ENCODE measurements around the gene SLC25A21. TPM values are rescaled to one million over a fixed set of nuclear protein-coding genes. Genes with fewer than 3 reads are reported as not detected.

The SLC25A21 gene
- total and polyA plus RNA-seq, 2 of the 13 experiments (the other 11 are each of a cell fraction or from before 2014, with no cell fraction given), result 1.9 to 2.9 TPM

DNA sequence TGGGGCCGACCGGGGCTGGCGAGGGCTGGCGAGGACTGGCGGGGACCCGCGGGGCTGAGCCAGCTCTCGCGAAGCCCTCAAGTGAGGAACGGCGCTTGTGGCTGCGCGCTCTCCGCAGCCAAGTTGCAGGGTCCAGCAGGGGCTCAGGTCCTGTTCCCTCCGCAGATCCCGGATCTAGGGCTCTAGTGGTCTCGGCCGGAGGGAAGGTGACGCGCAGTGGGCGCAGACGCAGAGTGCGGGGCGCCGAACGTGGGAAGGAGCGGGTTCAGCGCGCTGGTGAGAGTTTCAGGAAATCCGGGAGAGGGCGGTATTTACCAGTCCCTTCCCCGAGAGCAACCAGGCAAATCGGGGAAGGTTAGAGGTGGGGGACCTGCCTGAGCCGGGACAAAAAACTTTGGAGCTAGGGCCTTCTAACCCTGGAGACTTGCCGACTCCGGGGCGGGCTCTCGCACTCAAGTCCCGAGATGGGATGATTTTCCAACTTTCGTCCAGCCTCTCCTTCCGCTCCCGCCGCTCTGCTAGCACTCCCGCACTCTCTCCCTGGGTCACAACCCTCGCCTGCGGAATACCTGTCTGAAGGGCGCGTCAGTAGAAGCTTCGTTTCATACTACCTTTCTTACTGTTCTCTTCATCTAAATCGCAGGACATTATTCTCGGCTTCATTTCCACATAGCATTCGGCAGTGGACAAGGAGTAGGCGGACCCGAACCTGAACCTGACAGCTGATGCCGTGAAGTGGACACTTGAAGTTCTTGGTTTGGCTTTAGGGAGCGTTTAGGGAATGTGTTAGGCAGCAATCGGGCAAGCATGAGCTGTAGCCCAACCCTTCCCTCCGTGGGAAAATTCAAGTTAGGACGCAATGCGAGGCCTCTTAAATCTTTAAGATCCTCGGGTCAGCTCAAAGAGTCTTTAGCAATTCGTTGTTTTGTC lies 524.3 kb downstream of the SLC25A21 start (continued):
- TF ChIP-seq JUND (CRISPR knock-in tag; IDR thresholded peaks at IDR 0.05) (no peak), ZBTB3 (CRISPR knock-in tag; IDR thresholded peaks at IDR 0.05; ENCODE audit: borderline replicate concordance, low read depth) (no peak), KDM4B (CRISPR knock-in tag; IDR thresholded peaks at IDR 0.05) (no peak), KDM3A (CRISPR knock-in tag; IDR thresholded peaks at IDR 0.05; ENCODE audit: low read depth) (peak; percentile 86), ZNF44 (CRISPR knock-in tag; IDR thresholded peaks at IDR 0.05) (no peak), SCMH1 (CRISPR knock-in tag; IDR thresholded peaks at IDR 0.05; ENCODE audit: borderline replicate concordance) (no peak), SMARCE1 (IDR thresholded peaks at IDR 0.05; ENCODE audit: borderline replicate concordance) (no peak), ZSCAN25 (CRISPR knock-in tag; IDR thresholded peaks at IDR 0.05) (no peak), ZNF253 (CRISPR knock-in tag; IDR thresholded peaks at IDR 0.05; ENCODE audit: borderline replicate concordance) (no peak), ZMAT3 (CRISPR knock-in tag; conservative IDR thresholded peaks at IDR 0.05) (peak; percentile 59; the same call in 1 of the 2 replicates), RCOR2 (CRISPR knock-in tag; IDR thresholded peaks at IDR 0.05) (no peak), PRMT3 (CRISPR knock-in tag; IDR thresholded peaks at IDR 0.05; ENCODE audit: borderline replicate concordance, low read depth) (no peak), ZNF562 (CRISPR knock-in tag; IDR thresholded peaks at IDR 0.05; ENCODE audit: borderline replicate concordance) (no peak), NFE2L1 (CRISPR knock-in tag; IDR thresholded peaks at IDR 0.05; ENCODE audit: borderline replicate concordance) (no peak), KDM5B (CRISPR knock-in tag; IDR thresholded peaks at IDR 0.05; ENCODE audit: borderline replicate concordance) (peak; percentile 61; the same call in 1 of the 2 replicates), SP4 (CRISPR knock-in tag; IDR thresholded peaks at IDR 0.05) (no peak), ZNF605 (CRISPR knock-in tag; IDR thresholded peaks at IDR 0.05) (peak; percentile 43; the same call in 1 of the 2 replicates), ZNF792 (CRISPR knock-in tag; IDR thresholded peaks at IDR 0.05) (no peak), YY1 (IDR thresholded peaks at IDR 0.05; ENCODE audit: insufficient read depth, insufficient replicate concordance, low read depth, low read length) (peak; percentile 28), ZNF484 (CRISPR knock-in tag; IDR thresholded peaks at IDR 0.05; ENCODE audit: borderline replicate concordance, low read depth) (no peak), ZFP37 (CRISPR knock-in tag; IDR thresholded peaks at IDR 0.05; ENCODE audit: borderline replicate concordance) (no peak), KDM1A (CRISPR knock-in tag; IDR thresholded peaks at IDR 0.05) (no peak), POLR2A (IDR thresholded peaks at IDR 0.05; ENCODE audit: insufficient read depth in 1 of 2, low read depth in 2 of 2, low read length in 2 of 2) (no peak), RBAK (CRISPR knock-in tag; IDR thresholded peaks at IDR 0.05) (no peak)
- TF ChIP-seq, protein P1, sequence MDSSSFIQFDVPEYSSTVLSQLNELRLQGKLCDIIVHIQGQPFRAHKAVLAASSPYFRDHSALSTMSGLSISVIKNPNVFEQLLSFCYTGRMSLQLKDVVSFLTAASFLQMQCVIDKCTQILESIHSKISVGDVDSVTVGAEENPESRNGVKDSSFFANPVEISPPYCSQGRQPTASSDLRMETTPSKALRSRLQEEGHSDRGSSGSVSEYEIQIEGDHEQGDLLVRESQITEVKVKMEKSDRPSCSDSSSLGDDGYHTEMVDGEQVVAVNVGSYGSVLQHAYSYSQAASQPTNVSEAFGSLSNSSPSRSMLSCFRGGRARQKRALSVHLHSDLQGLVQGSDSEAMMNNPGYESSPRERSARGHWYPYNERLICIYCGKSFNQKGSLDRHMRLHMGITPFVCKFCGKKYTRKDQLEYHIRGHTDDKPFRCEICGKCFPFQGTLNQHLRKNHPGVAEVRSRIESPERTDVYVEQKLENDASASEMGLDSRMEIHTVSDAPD (CRISPR knock-in tag; IDR thresholded peaks at IDR 0.05), result no peak
- TF ChIP-seq, protein P2, sequence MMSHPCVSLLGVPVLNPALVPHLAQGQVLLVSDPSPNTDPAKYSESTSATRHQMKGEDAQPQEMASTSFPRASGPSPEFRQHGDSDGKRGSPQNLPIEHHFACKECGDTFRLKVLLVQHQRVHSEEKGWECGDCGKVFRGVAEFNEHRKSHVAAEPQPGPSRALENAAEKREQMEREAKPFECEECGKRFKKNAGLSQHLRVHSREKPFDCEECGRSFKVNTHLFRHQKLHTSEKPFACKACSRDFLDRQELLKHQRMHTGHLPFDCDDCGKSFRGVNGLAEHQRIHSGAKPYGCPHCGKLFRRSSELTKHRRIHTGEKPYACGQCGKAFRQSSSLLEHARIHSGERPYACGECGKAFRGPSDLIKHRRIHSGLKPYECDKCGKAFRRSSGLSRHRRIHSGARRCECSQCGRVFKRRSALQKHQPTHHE (CRISPR knock-in tag; IDR thresholded peaks at IDR 0.05; ENCODE audit: borderline replicate concordance), result no peak
- TF ChIP-seq, protein P3, sequence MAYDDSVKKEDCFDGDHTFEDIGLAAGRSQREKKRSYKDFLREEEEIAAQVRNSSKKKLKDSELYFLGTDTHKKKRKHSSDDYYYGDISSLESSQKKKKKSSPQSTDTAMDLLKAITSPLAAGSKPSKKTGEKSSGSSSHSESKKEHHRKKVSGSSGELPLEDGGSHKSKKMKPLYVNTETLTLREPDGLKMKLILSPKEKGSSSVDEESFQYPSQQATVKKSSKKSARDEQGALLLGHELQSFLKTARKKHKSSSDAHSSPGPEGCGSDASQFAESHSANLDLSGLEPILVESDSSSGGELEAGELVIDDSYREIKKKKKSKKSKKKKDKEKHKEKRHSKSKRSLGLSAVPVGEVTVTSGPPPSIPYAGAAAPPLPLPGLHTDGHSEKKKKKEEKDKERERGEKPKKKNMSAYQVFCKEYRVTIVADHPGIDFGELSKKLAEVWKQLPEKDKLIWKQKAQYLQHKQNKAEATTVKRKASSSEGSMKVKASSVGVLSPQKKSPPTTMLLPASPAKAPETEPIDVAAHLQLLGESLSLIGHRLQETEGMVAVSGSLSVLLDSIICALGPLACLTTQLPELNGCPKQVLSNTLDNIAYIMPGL (CRISPR knock-in tag; IDR thresholded peaks at IDR 0.05; ENCODE audit: borderline replicate concordance in 1 of 2, low read depth in 1 of 2), result peak; percentile 80 to 82
